GM19099 (cell line): ENCODE measurements around the gene PHC2.

Experiments
- POLR2A ChIP-seq: IDR thresholded peaks from 3 replicates; pipeline ENCODE4 v1.6.1; 2011; ENCODE audit warnings: low read depth; ENCODE audit not compliant: insufficient read length; ENCODE audit errors: extremely low read depth

Gene PHC2

GRCh38 chr1:33305016-33305415 lies 125.9 kb downstream of the PHC2 start:
- TF ChIP-seq POLR2A = no peak

DNA sequence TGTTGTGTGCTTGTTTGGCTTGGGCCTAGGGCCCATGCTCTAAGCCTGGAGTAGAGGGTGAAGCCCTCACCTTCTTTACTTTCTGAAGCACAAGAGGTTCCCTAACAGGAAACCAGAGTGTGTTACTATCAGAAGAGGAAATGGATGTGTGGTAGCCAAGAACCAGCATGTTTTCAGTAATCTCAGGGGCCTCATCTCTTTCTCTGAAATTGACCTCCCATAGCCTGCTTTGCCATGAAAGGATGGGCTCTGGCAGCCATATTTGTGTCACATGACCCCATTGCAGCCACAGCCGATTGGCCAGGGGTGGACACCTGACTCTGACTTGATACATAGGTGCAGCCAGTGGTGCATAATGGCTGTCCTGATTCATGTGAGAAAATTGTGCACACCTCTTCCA lies 128.6 kb downstream of the PHC2 start:
- TF ChIP-seq POLR2A = no peak

- TF ChIP-seq POLR2A = no peak
Observed at GRCh38 chr1:33301273-33301984, 129.5 kb downstream of the PHC2 start.

GRCh38 chr1:33300673-33301072 lies 130.2 kb downstream of the PHC2 start:
- TF ChIP-seq POLR2A = no peak

DNA sequence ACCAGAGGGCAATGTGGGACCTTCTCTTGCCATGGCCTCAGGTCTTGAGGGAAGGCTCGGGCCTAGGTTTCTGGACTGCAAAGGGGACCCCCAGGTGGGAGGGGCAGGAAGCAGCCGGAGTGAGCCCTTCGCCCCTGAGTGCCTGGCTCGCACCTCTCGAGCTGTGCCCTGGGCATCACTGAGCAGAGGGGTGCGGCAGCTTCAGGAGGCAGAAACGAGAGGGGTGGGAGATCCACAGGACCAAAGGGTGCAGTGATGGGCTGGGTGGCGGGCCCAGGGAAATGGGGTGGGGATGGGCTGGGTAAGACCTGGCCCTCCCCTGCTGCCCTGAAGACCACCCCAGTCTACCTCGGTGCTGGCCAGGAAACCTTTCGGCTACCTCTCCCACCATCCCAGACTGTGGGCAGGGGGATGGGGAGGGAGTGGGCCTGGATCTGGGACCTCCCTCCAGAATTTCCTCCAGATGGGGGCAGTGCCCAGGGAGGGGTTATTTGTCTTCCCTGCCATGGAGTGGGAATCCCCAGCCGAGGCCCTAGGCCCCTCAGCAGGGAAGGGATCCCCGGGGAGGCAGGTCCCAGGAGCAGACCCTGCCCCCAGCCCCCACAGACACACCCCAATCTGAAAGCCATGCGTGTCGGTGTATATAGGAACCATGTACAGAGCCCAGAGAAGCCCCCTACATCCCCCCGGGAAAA lies 131.3 kb downstream of the PHC2 start:
- no peak for TF ChIP-seq POLR2A

DNA sequence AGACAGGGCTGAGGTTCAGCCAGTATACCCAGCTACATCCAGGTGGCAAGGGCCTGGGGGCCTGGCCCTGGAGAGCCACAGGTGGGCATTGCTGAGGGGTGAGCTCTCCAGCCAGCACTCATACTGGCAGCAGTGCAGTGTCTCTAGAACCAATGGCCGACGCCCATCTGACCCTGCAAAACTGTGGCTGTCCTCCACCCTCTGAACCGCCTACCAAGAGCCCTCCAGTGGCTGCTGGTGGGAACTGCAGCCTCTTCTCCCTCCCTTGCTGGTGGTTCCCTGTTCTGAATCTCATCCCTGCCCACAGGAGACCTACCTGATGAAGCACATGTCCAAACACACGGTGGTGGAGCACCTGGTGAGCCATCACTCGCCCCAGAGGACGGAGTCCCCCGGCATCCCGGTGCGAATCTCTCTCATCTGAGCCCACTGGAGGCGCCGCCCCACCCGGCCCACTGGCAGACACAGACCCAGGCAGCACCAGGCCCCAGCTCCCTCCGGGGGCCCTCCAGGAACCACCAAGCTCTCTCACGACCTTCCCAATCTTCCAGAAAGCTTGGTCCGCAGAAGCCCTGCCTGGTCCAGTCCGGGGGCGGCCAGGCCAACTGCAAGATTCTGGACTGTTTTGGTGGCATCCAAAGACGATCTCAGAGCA lies 132.1 kb downstream of the PHC2 start:
- no peak for TF ChIP-seq POLR2A

- no peak for TF ChIP-seq POLR2A
Observed at GRCh38 chr1:33297911-33298622, 132.8 kb downstream of the PHC2 start.

GRCh38 chr1:33296824-33297223 lies 134.1 kb downstream of the PHC2 start:
- TF ChIP-seq POLR2A = no peak

DNA sequence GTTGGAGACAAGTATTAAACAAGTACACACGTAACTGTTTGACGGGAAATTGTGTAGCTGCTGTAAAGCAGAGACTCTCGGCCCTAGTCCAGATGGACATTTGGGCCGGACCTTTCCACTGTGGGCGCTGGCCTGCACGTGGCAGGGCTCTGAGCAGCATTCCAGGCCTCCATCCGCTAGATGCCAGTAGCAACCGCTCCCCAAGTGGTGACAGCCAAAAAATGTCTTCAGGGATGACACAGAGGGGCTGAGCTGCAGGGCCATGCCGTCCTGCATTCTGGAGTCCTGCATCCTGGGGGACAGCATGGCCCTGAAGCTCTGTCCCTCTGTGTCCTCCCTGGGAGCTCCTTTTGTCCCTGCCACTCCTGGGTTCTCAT lies 134.8 kb downstream of the PHC2 start:
- no peak for TF ChIP-seq POLR2A

GRCh38 chr1:33295450-33296081 lies 135.3 kb downstream of the PHC2 start:
- no peak for TF ChIP-seq POLR2A

- no peak for TF ChIP-seq POLR2A
Observed at GRCh38 chr1:33295023-33295422, 135.9 kb downstream of the PHC2 start.

- no peak for TF ChIP-seq POLR2A
Observed at GRCh38 chr1:33294071-33295010, 136.6 kb downstream of the PHC2 start.

GRCh38 chr1:33292726-33293340 lies 138.1 kb downstream of the PHC2 start:
- no peak for TF ChIP-seq POLR2A

GRCh38 chr1:33289858-33290154 lies 141.1 kb downstream of the PHC2 start:
- no peak for TF ChIP-seq POLR2A
